Measurements from ENCODE around the gene B4GALT1. TPM values are rescaled to one million over a fixed set of nuclear protein-coding genes. Genes with fewer than 3 reads are reported as not detected.

The B4GALT1 gene
- polyA plus RNA-seq, 3 donors from 2014 or later, result 21.7 to 49.2 (median 44.2) TPM

GRCh38 chr9:33111631-33112030 lies 55.5 kb downstream of the B4GALT1 start:
- Mint-ChIP-seq H3K9me3 (no peaks in the 10 kb centered on the region), H3K36me3 (peaks cover 22 to 54% (median 28%) of the 10 kb centered on the region in 3 donors), H3K4me1 (peaks cover 36 to 66% of the 10 kb centered on the region in 2 donors), H3K27me3 (ENCODE audit: low read depth in 3 of 3) (peaks cover 2 to 17% (median 14%) of the 10 kb centered on the region in 3 donors), H3K4me3 (no peak overlapping the region), H3K27ac (peak overlapping the region in 5 of 6 donors; percentile 2 to 92 (median 77))
- DNase-seq, result no peak

- H3K27me3 Mint-ChIP-seq (ENCODE audit: low read depth in 3 of 3), result peaks cover 6 to 17% (median 14%) of the 10 kb centered on the region in 3 donors
- no peak for DNase-seq
- no peak overlapping the region for H3K4me3 Mint-ChIP-seq
- H3K27ac Mint-ChIP-seq, result peak overlapping the region in 4 of 6 donors; percentile 16 to 53 (median 45)
- H3K4me1 Mint-ChIP-seq, result peaks cover 34 to 62% of the 10 kb centered on the region in 2 donors
- peaks cover 22 to 51% (median 24%) of the 10 kb centered on the region in 3 donors for H3K36me3 Mint-ChIP-seq
- H3K9me3 Mint-ChIP-seq, result no peaks in the 10 kb centered on the region
Measured at GRCh38 chr9:33110686-33111085, 56.5 kb downstream of the B4GALT1 start.

- Mint-ChIP-seq H3K36me3 (peaks cover 22 to 47% (median 23%) of the 10 kb centered on the region in 3 donors), H3K27me3 (ENCODE audit: low read depth in 3 of 3) (peaks cover 8 to 17% (median 14%) of the 10 kb centered on the region in 3 donors), H3K4me3 (no peak overlapping the region), H3K9me3 (no peaks in the 10 kb centered on the region), H3K27ac (peak overlapping the region; percentile 24 to 80 (median 54)), H3K4me1 (peaks cover 27 to 57% of the 10 kb centered on the region in 2 donors)
- no peak for DNase-seq
Measured at GRCh38 chr9:33109850-33110595, 57.1 kb downstream of the B4GALT1 start.

GRCh38 chr9:33109097-33109496 lies 58.0 kb downstream of the B4GALT1 start:
- Mint-ChIP-seq H3K27me3 (ENCODE audit: low read depth in 3 of 3) (peaks cover 11 to 17% (median 11%) of the 10 kb centered on the region in 3 donors), H3K9me3 (no peaks in the 10 kb centered on the region), H3K4me1 (peaks cover 18 to 48% of the 10 kb centered on the region in 2 donors), H3K27ac (peak overlapping the region in 3 of 6 donors; percentile 29 to 54 (median 49)), H3K36me3 (peaks cover 20 to 43% (median 24%) of the 10 kb centered on the region in 3 donors), H3K4me3 (no peak overlapping the region)
- DNase-seq, result no peak

GRCh38 chr9:33108472-33108871 lies 58.7 kb downstream of the B4GALT1 start:
- H3K36me3 Mint-ChIP-seq, result peaks cover 19 to 41% (median 27%) of the 10 kb centered on the region in 3 donors
- no peaks in the 10 kb centered on the region for H3K9me3 Mint-ChIP-seq
- peak overlapping the region in 1 of 6 donors; percentile 72 for H3K27ac Mint-ChIP-seq
- no peak for DNase-seq
- no peak overlapping the region for H3K4me3 Mint-ChIP-seq
- H3K27me3 Mint-ChIP-seq (ENCODE audit: low read depth in 3 of 3), result peaks cover 8 to 11% (median 10%) of the 10 kb centered on the region in 3 donors
- peaks cover 12 to 42% of the 10 kb centered on the region in 2 donors for H3K4me1 Mint-ChIP-seq

- Mint-ChIP-seq H3K4me3 (no peak overlapping the region), H3K9me3 (no peaks in the 10 kb centered on the region), H3K27me3 (ENCODE audit: low read depth in 3 of 3) (peaks cover 8 to 14% (median 10%) of the 10 kb centered on the region in 3 donors), H3K27ac (no peak overlapping the region), H3K4me1 (peaks cover 5 to 35% of the 10 kb centered on the region in 2 donors), H3K36me3 (peaks cover 17 to 34% (median 25%) of the 10 kb centered on the region in 3 donors)
- DNase-seq, result no peak
Measured at GRCh38 chr9:33107762-33108161, 59.4 kb downstream of the B4GALT1 start.

- Mint-ChIP-seq H3K27me3 (ENCODE audit: low read depth in 3 of 3) (peaks cover 7 to 16% (median 8%) of the 10 kb centered on the region in 3 donors), H3K4me3 (no peak overlapping the region), H3K9me3 (no peaks in the 10 kb centered on the region), H3K36me3 (peaks cover 13 to 27% (median 25%) of the 10 kb centered on the region in 3 donors), H3K27ac (no peak overlapping the region), H3K4me1 (peaks cover 4 to 29% of the 10 kb centered on the region in 2 donors)
- no peak for DNase-seq
Measured at GRCh38 chr9:33106827-33107621, 60.1 kb downstream of the B4GALT1 start.

GRCh38 chr9:33106372-33106771 lies 60.8 kb downstream of the B4GALT1 start:
- Mint-ChIP-seq H3K36me3 (peaks cover 9 to 20% (median 20%) of the 10 kb centered on the region in 3 donors), H3K4me1 (peaks cover 2 to 24% of the 10 kb centered on the region in 2 donors), H3K27ac (peak overlapping the region in 2 of 6 donors; percentile 30 to 43), H3K9me3 (no peaks in the 10 kb centered on the region), H3K4me3 (no peak overlapping the region), H3K27me3 (ENCODE audit: low read depth in 3 of 3) (peaks cover 2 to 16% (median 3%) of the 10 kb centered on the region in 3 donors)
- no peak for DNase-seq

- no peak overlapping the region for H3K4me3 Mint-ChIP-seq
- no peak for DNase-seq
- peaks cover 9 to 20% (median 16%) of the 10 kb centered on the region in 3 donors for H3K36me3 Mint-ChIP-seq
- H3K4me1 Mint-ChIP-seq, result peaks cover 2 to 19% of the 10 kb centered on the region in 2 donors
- H3K27me3 Mint-ChIP-seq (ENCODE audit: low read depth in 3 of 3), result peaks cover 1 to 16% (median 3%) of the 10 kb centered on the region in 3 donors
- no peaks in the 10 kb centered on the region for H3K9me3 Mint-ChIP-seq
- H3K27ac Mint-ChIP-seq, result peak overlapping the region in 2 of 6 donors; percentile 30 to 43
Measured at GRCh38 chr9:33105959-33106358, 61.2 kb downstream of the B4GALT1 start.

- no peak for DNase-seq
- Mint-ChIP-seq H3K9me3 (no peaks in the 10 kb centered on the region), H3K27me3 (ENCODE audit: low read depth in 3 of 3) (peaks cover 0 to 16% (median 3%) of the 10 kb centered on the region in 3 donors), H3K4me3 (no peak overlapping the region), H3K36me3 (peaks cover 9 to 20% (median 14%) of the 10 kb centered on the region in 3 donors), H3K4me1 (peaks cover 2 to 15% of the 10 kb centered on the region in 2 donors), H3K27ac (peak overlapping the region in 1 of 6 donors; percentile 2)
Measured at GRCh38 chr9:33105504-33105903, 61.6 kb downstream of the B4GALT1 start.

- peak overlapping the region in 3 of 6 donors; percentile 38 to 57 (median 39) for H3K27ac Mint-ChIP-seq
- no peak for DNase-seq
- H3K27me3 Mint-ChIP-seq (ENCODE audit: low read depth in 3 of 3), result peaks cover 0 to 16% (median 3%) of the 10 kb centered on the region in 3 donors
- H3K9me3 Mint-ChIP-seq, result no peaks in the 10 kb centered on the region
- H3K4me3 Mint-ChIP-seq, result no peak overlapping the region
- H3K36me3 Mint-ChIP-seq, result peaks cover 5 to 16% (median 6%) of the 10 kb centered on the region in 3 donors
- peaks cover 0 to 4% of the 10 kb centered on the region in 2 donors for H3K4me1 Mint-ChIP-seq
Measured at GRCh38 chr9:33104401-33104800, 62.7 kb downstream of the B4GALT1 start.

- H3K36me3 Mint-ChIP-seq, result peaks cover 4 to 10% (median 5%) of the 10 kb centered on the region in 3 donors
- H3K27ac Mint-ChIP-seq, result peak overlapping the region in 4 of 6 donors; percentile 38 to 51 (median 41)
- peaks cover 0 to 16% (median 3%) of the 10 kb centered on the region in 3 donors for H3K27me3 Mint-ChIP-seq (ENCODE audit: low read depth in 3 of 3)
- H3K4me1 Mint-ChIP-seq, result no peaks in the 10 kb centered on the region
- DNase-seq, result no peak
- H3K9me3 Mint-ChIP-seq, result no peaks in the 10 kb centered on the region
- H3K4me3 Mint-ChIP-seq, result no peak overlapping the region
Measured at GRCh38 chr9:33103501-33104281, 63.4 kb downstream of the B4GALT1 start.
